Suprapubic skin (tissue), 4 donors: ENCODE measurements around the gene MSI1. TPM values are rescaled to one million over a fixed set of nuclear protein-coding genes. Genes with fewer than 3 reads are reported as not detected.

Experiments used
- DNase-seq, 2 donors: peaks; one replicate each; pipeline ENCODE4 v3.0.0-alpha.2; 2019; ENCODE audit warnings: low spot score in 2 of 2
- H3K27ac ChIP-seq: fragments of 200-600 bp; sonication (generic); one replicate; pipeline ENCODE4 v1.5.1; 2019
- H3K27me3 ChIP-seq: fragments of 200-600 bp; sonication (generic); one replicate; pipeline ENCODE4 v1.5.1; 2019
- H3K36me3 ChIP-seq: fragments of 200-600 bp; sonication (generic); one replicate; pipeline ENCODE4 v1.5.1; 2019
- H3K4me1 ChIP-seq: fragments of 200-600 bp; sonication (generic); one replicate; pipeline ENCODE4 v1.5.1; 2019
- H3K4me3 ChIP-seq: fragments of 200-600 bp; sonication (generic); one replicate; pipeline ENCODE4 v1.5.1; 2019; ENCODE audit warnings: mild to moderate bottlenecking
- H3K9me3 ChIP-seq: fragments of 200-600 bp; sonication (generic); one replicate; pipeline ENCODE4 v1.5.1; 2019
- CTCF ChIP-seq, 2 donors: fragments of 200-600 bp in 1 of 2; fragments of 450-650 bp in 1 of 2; sonication (generic) in 1 of 2; IDR thresholded peaks; one replicate each; pipeline ENCODE4 v1.5.1; 2016 to 2019; ENCODE audit warnings: antibody characterized with exemption in 2 of 2, mild to moderate bottlenecking in 1 of 2, moderate library complexity in 1 of 2
- EP300 ChIP-seq: sonication (generic); formaldehyde crosslinking; IDR thresholded peaks from one replicate; pipeline ENCODE4 v1.6.1; 2017; ENCODE audit warnings: antibody characterized with exemption
- POLR2A ChIP-seq, 2 donors: fragments of 450-650 bp; IDR thresholded peaks; one replicate each; pipeline ENCODE4 v1.6.1; 2017; ENCODE audit warnings: antibody characterized with exemption in 2 of 2, mild to moderate bottlenecking in 2 of 2, moderate library complexity in 2 of 2
- POLR2AphosphoS5 ChIP-seq, 3 donors: sonication (generic); formaldehyde crosslinking; IDR thresholded peaks; one replicate each; pipeline ENCODE4 v1.6.1; 2017; ENCODE audit warnings: antibody characterized with exemption in 3 of 3
- WGBS: methylation state at CpG from one replicate; pipeline ENCODE4 v1.1.5; 2018; 5-methylcytosine and 5-hydroxymethylcytosine counted together
- total RNA-seq, 4 donors: library from RNA; depleted of rRNA; stranded (reverse); fragments of >200 nt; gene quantifications; one replicate each; pipeline ENCODE4 v1.1.0, GENCODE V29; 2016

MSI1 gene
- total RNA-seq, 4 donors from 2014 or later: 0.40 to 0.86 (median 0.61) TPM

- no peaks in the 10 kb centered on the region for H3K9me3 ChIP-seq
- H3K4me3 ChIP-seq: no peak overlapping the region
- no peak for TF ChIP-seq POLR2A (IDR thresholded peaks at IDR 0.05)
- no peak for TF ChIP-seq POLR2AphosphoS5 (IDR thresholded peaks at IDR 0.05)
- TF ChIP-seq CTCF (IDR thresholded peaks at IDR 0.05): no peak
- TF ChIP-seq EP300: no peak
- peaks cover 7% of the 10 kb centered on the region for H3K4me1 ChIP-seq
- H3K36me3 ChIP-seq: no peaks in the 10 kb centered on the region
- H3K27ac ChIP-seq: no peak overlapping the region
- WGBS: 100% methylated on average over 1 of the region's 1 CpG
- no peak for DNase-seq
- peaks cover 31% of the 10 kb centered on the region for H3K27me3 ChIP-seq
Observed at GRCh38 chr12:120390540-120391120, 21.7 kb upstream of the MSI1 start.

GRCh38 chr12:120388691-120389481 is 19.9 kb upstream of the MSI1 start:
- no peak overlapping the region for H3K27ac ChIP-seq
- H3K4me1 ChIP-seq: peaks cover 7% of the 10 kb centered on the region
- no peaks in the 10 kb centered on the region for H3K36me3 ChIP-seq
- DNase-seq: no peak
- peak overlapping the region; percentile 20 for H3K4me3 ChIP-seq
- peaks cover 17% of the 10 kb centered on the region for H3K27me3 ChIP-seq
- no peaks in the 10 kb centered on the region for H3K9me3 ChIP-seq
- 6% methylated on average over 18 of the region's 24 CpGs for WGBS
- TF ChIP-seq POLR2A (IDR thresholded peaks at IDR 0.05) (no peak), CTCF (IDR thresholded peaks at IDR 0.05) (no peak), POLR2AphosphoS5 (IDR thresholded peaks at IDR 0.05) (no peak), EP300 (no peak)

GRCh38 chr12:120381752-120382419 is 12.9 kb upstream of the MSI1 start:
- DNase-seq: no peak
- no peak overlapping the region for H3K4me3 ChIP-seq
- H3K9me3 ChIP-seq: no peaks in the 10 kb centered on the region
- H3K27me3 ChIP-seq: peaks cover 17% of the 10 kb centered on the region
- TF ChIP-seq POLR2AphosphoS5 (IDR thresholded peaks at IDR 0.05): no peak
- no peak for TF ChIP-seq CTCF (IDR thresholded peaks at IDR 0.05)
- no peak for TF ChIP-seq EP300
- no peak for TF ChIP-seq POLR2A (IDR thresholded peaks at IDR 0.05)
- 45% methylated on average over 6 of the region's 6 CpGs for WGBS
- H3K27ac ChIP-seq: no peak overlapping the region
- H3K36me3 ChIP-seq: no peaks in the 10 kb centered on the region
- no peaks in the 10 kb centered on the region for H3K4me1 ChIP-seq

- no peak for TF ChIP-seq EP300
- TF ChIP-seq POLR2A (IDR thresholded peaks at IDR 0.05): no peak
- no peak for TF ChIP-seq POLR2AphosphoS5 (IDR thresholded peaks at IDR 0.05)
- TF ChIP-seq CTCF (IDR thresholded peaks at IDR 0.05): no peak
- DNase-seq: no peak
- no peak overlapping the region for H3K4me3 ChIP-seq
- WGBS: 80% methylated on average over 5 of the region's 5 CpGs
- H3K9me3 ChIP-seq: no peaks in the 10 kb centered on the region
- H3K4me1 ChIP-seq: no peaks in the 10 kb centered on the region
- H3K27me3 ChIP-seq: peaks cover 47% of the 10 kb centered on the region
- H3K27ac ChIP-seq: no peak overlapping the region
- H3K36me3 ChIP-seq: no peaks in the 10 kb centered on the region
Observed at GRCh38 chr12:120378036-120378435, 9.1 kb upstream of the MSI1 start.

- H3K4me3 ChIP-seq: no peak overlapping the region
- H3K9me3 ChIP-seq: no peaks in the 10 kb centered on the region
- no peak for TF ChIP-seq POLR2AphosphoS5 (IDR thresholded peaks at IDR 0.05)
- TF ChIP-seq POLR2A (IDR thresholded peaks at IDR 0.05): no peak
- TF ChIP-seq EP300: no peak
- TF ChIP-seq CTCF (IDR thresholded peaks at IDR 0.05): no peak
- no peak overlapping the region for H3K27ac ChIP-seq
- WGBS: 81% methylated on average over 4 of the region's 4 CpGs
- no peak for DNase-seq
- no peaks in the 10 kb centered on the region for H3K4me1 ChIP-seq
- H3K36me3 ChIP-seq: no peaks in the 10 kb centered on the region
- peaks cover 50% of the 10 kb centered on the region for H3K27me3 ChIP-seq
Observed at GRCh38 chr12:120377611-120378010, 8.6 kb upstream of the MSI1 start.
